ENCODE measurements around the gene MSLN.

GRCh38 chr16:736936-737481, 23.5 kb upstream of the MSLN start:
- TF ChIP-seq CTCF (optimal IDR thresholded peaks at IDR 0.05 in 1 of 3, IDR thresholded peaks at IDR 0.05 in 1 of 3, conservative IDR thresholded peaks at IDR 0.05 in 1 of 3; ENCODE audit: extremely low read depth in 1 of 3, insufficient read depth in 2 of 3, low read length in 3 of 3) (no peak), EZH2 (IDR thresholded peaks at IDR 0.05; ENCODE audit: low read length) (no peak)
